Measurements from ENCODE around the gene TMED8. TPM values are rescaled to one million over a fixed set of nuclear protein-coding genes. Genes with fewer than 3 reads are reported as not detected.
"Not testable (repeated sequence)": the region's sequence is repeated elsewhere in the genome, so short reads cannot be mapped to it uniquely, and the experiment has no call there.

TMED8 gene
- polyA plus RNA-seq, 1 donor (not counting 4 experiments of a cell fraction or from before 2014, with no cell fraction given): 7.3 TPM

DNA sequence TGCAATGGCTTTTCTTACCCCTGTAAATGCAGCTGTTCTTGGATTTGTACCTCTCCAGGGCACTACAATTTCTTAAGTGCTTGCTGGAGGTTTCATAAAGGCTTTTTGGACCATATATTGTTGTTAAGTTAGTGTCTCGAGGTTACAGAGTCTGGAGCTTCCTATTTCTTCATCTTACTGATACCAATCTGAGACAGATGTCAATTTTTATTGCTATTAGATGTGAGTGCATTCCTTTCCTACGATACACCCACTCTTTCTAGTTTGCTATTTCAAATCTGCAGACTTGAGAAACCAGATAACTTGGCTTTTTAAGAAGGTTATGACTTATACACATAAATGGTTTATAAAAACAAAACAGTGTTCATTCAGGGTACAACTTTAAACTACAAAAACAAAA is 44.3 kb upstream of the TMED8 start:
- no peaks in the 10 kb centered on the region for H3K9me1 ChIP-seq (ENCODE audit: control insufficient read depth, extremely low read depth, insufficient read depth, low read length)
- no peak overlapping the region for H2AFZ ChIP-seq (ENCODE audit: control insufficient read depth, low read length)
- no peaks in the 10 kb centered on the region for H3K27me3 ChIP-seq (ENCODE audit: control insufficient read depth, extremely low read depth, insufficient read depth, low read length)
- no peaks in the 10 kb centered on the region for H3K79me2 ChIP-seq (ENCODE audit: control insufficient read depth, insufficient read depth, low read length)
- FAIRE-seq: no peak
- no peaks in the 10 kb centered on the region for H3K9me3 ChIP-seq (ENCODE audit: control insufficient read depth, low read depth, low read length)
- dilution Hi-C loops (cut with MboI; ENCODE audit: extremely low pct_ligation_motif_present, low sequenced_read_pairs): no loop called here
- no peak overlapping the region for H3K4me2 ChIP-seq (ENCODE audit: control insufficient read depth, extremely low read depth, insufficient read depth, low read depth, low read length)
- no peak overlapping the region for H3K9ac ChIP-seq (ENCODE audit: control insufficient read depth, extremely low read depth, insufficient read depth, low read length)
- no peak for TF ChIP-seq EZH2 (IDR thresholded peaks at IDR 0.05; ENCODE audit: low read length)
- TF ChIP-seq, protein P1, sequence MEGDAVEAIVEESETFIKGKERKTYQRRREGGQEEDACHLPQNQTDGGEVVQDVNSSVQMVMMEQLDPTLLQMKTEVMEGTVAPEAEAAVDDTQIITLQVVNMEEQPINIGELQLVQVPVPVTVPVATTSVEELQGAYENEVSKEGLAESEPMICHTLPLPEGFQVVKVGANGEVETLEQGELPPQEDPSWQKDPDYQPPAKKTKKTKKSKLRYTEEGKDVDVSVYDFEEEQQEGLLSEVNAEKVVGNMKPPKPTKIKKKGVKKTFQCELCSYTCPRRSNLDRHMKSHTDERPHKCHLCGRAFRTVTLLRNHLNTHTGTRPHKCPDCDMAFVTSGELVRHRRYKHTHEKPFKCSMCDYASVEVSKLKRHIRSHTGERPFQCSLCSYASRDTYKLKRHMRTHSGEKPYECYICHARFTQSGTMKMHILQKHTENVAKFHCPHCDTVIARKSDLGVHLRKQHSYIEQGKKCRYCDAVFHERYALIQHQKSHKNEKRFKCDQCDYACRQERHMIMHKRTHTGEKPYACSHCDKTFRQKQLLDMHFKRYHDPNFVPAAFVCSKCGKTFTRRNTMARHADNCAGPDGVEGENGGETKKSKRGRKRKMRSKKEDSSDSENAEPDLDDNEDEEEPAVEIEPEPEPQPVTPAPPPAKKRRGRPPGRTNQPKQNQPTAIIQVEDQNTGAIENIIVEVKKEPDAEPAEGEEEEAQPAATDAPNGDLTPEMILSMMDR (optimal IDR thresholded peaks at IDR 0.05 in 1 of 3, IDR thresholded peaks at IDR 0.05 in 1 of 3, conservative IDR thresholded peaks at IDR 0.05 in 1 of 3; ENCODE audit: extremely low read depth in 1 of 3, insufficient read depth in 2 of 3, low read length in 3 of 3): no peak
- peaks cover 0 to 7% of the 10 kb centered on the region in 2 experiments for H3K36me3 ChIP-seq (ENCODE audit: control insufficient read depth in 2 of 2, extremely low read depth in 1 of 2, insufficient read depth in 2 of 2, low read length in 2 of 2)
- no peak overlapping the region for H3K4me3 ChIP-seq (ENCODE audit: control insufficient read depth in 2 of 3, extremely low read depth in 1 of 3, insufficient read depth in 2 of 3, low read depth in 1 of 3, low read length in 3 of 3)
- H4K20me1 ChIP-seq (ENCODE audit: control insufficient read depth, extremely low read depth, insufficient read depth, low read length): no peaks in the 10 kb centered on the region
- no peaks in the 10 kb centered on the region for H3K4me1 ChIP-seq (ENCODE audit: control insufficient read depth, extremely low read depth, insufficient read depth, low read length)
- H3K27ac ChIP-seq (ENCODE audit: control insufficient read depth, insufficient read depth, low read length): no peak overlapping the region
- DNase-seq (ENCODE audit: low read depth, low spot score): no peak

DNA sequence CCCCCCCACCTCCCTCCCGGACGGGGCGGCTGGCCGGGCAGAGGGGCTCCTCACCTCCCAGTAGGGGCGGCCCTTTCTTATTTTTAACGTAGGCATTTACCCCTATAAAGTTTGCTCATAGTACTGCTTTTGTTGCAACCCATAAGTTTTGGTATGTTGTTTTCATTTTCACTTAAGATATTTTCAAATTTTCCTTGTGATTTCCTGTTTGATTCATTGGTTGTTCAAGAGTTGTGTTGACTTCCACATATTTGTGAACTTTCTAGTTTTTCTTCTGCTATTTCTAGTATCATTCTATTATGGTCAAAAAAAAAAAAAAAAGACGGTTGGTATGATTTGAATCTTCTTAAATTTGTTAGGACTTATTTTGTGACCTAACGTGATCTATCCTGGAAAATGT is 39.9 kb upstream of the TMED8 start:
- Histone ChIP-seq H2AFZ (ENCODE audit: control insufficient read depth, low read length) (no peak overlapping the region), H3K4me1 (ENCODE audit: control insufficient read depth, extremely low read depth, insufficient read depth, low read length) (no peaks in the 10 kb centered on the region), H3K4me3 (ENCODE audit: control insufficient read depth in 2 of 3, extremely low read depth in 1 of 3, insufficient read depth in 2 of 3, low read depth in 1 of 3, low read length in 3 of 3) (no peak overlapping the region), H3K36me3 (ENCODE audit: control insufficient read depth in 2 of 2, extremely low read depth in 1 of 2, insufficient read depth in 2 of 2, low read length in 2 of 2) (no peaks in the 10 kb centered on the region), H3K9me3 (ENCODE audit: control insufficient read depth, low read depth, low read length) (no peaks in the 10 kb centered on the region), H3K27ac (ENCODE audit: control insufficient read depth, insufficient read depth, low read length) (no peak overlapping the region), H3K79me2 (ENCODE audit: control insufficient read depth, insufficient read depth, low read length) (no peaks in the 10 kb centered on the region), H3K9me1 (ENCODE audit: control insufficient read depth, extremely low read depth, insufficient read depth, low read length) (no peaks in the 10 kb centered on the region), H3K9ac (ENCODE audit: control insufficient read depth, extremely low read depth, insufficient read depth, low read length) (no peak overlapping the region), H4K20me1 (ENCODE audit: control insufficient read depth, extremely low read depth, insufficient read depth, low read length) (no peaks in the 10 kb centered on the region), H3K4me2 (ENCODE audit: control insufficient read depth, extremely low read depth, insufficient read depth, low read depth, low read length) (no peak overlapping the region), H3K27me3 (ENCODE audit: control insufficient read depth, extremely low read depth, insufficient read depth, low read length) (no peaks in the 10 kb centered on the region)
- no peak for FAIRE-seq
- no peak for DNase-seq (ENCODE audit: low read depth, low spot score)
- TF ChIP-seq, protein P1 (optimal IDR thresholded peaks at IDR 0.05 in 1 of 3, IDR thresholded peaks at IDR 0.05 in 1 of 3, conservative IDR thresholded peaks at IDR 0.05 in 1 of 3; ENCODE audit: extremely low read depth in 1 of 3, insufficient read depth in 2 of 3, low read length in 3 of 3): no peak
- no peak for TF ChIP-seq EZH2 (IDR thresholded peaks at IDR 0.05; ENCODE audit: low read length)
- dilution Hi-C loops (cut with MboI; ENCODE audit: extremely low pct_ligation_motif_present, low sequenced_read_pairs): no loop called here

GRCh38 chr14:77416098-77416497 is 39.2 kb upstream of the TMED8 start:
- H3K36me3 ChIP-seq (ENCODE audit: control insufficient read depth in 2 of 2, extremely low read depth in 1 of 2, insufficient read depth in 2 of 2, low read length in 2 of 2); H3K4me1 ChIP-seq (ENCODE audit: control insufficient read depth, extremely low read depth, insufficient read depth, low read length); H3K79me2 ChIP-seq (ENCODE audit: control insufficient read depth, insufficient read depth, low read length); FAIRE-seq; H3K27me3 ChIP-seq (ENCODE audit: control insufficient read depth, extremely low read depth, insufficient read depth, low read length); DNase-seq (ENCODE audit: low read depth, low spot score); H3K9me1 ChIP-seq (ENCODE audit: control insufficient read depth, extremely low read depth, insufficient read depth, low read length); H3K9ac ChIP-seq (ENCODE audit: control insufficient read depth, extremely low read depth, insufficient read depth, low read length); dilution Hi-C loops (cut with MboI; ENCODE audit: extremely low pct_ligation_motif_present, low sequenced_read_pairs); H3K4me2 ChIP-seq (ENCODE audit: control insufficient read depth, extremely low read depth, insufficient read depth, low read depth, low read length); H4K20me1 ChIP-seq (ENCODE audit: control insufficient read depth, extremely low read depth, insufficient read depth, low read length); H3K4me3 ChIP-seq (ENCODE audit: control insufficient read depth in 2 of 3, extremely low read depth in 1 of 3, insufficient read depth in 2 of 3, low read depth in 1 of 3, low read length in 3 of 3); H3K9me3 ChIP-seq (ENCODE audit: control insufficient read depth, low read depth, low read length); H3K27ac ChIP-seq (ENCODE audit: control insufficient read depth, insufficient read depth, low read length); H2AFZ ChIP-seq (ENCODE audit: control insufficient read depth, low read length): not testable (repeated sequence)

- H3K79me2 ChIP-seq (ENCODE audit: control insufficient read depth, insufficient read depth, low read length); H3K27me3 ChIP-seq (ENCODE audit: control insufficient read depth, extremely low read depth, insufficient read depth, low read length); H3K36me3 ChIP-seq (ENCODE audit: control insufficient read depth in 2 of 2, extremely low read depth in 1 of 2, insufficient read depth in 2 of 2, low read length in 2 of 2); FAIRE-seq; H3K4me3 ChIP-seq (ENCODE audit: control insufficient read depth in 2 of 3, extremely low read depth in 1 of 3, insufficient read depth in 2 of 3, low read depth in 1 of 3, low read length in 3 of 3); H2AFZ ChIP-seq (ENCODE audit: control insufficient read depth, low read length); H3K9ac ChIP-seq (ENCODE audit: control insufficient read depth, extremely low read depth, insufficient read depth, low read length); dilution Hi-C loops (cut with MboI; ENCODE audit: extremely low pct_ligation_motif_present, low sequenced_read_pairs); H3K9me3 ChIP-seq (ENCODE audit: control insufficient read depth, low read depth, low read length); H4K20me1 ChIP-seq (ENCODE audit: control insufficient read depth, extremely low read depth, insufficient read depth, low read length); H3K4me1 ChIP-seq (ENCODE audit: control insufficient read depth, extremely low read depth, insufficient read depth, low read length); DNase-seq (ENCODE audit: low read depth, low spot score); H3K9me1 ChIP-seq (ENCODE audit: control insufficient read depth, extremely low read depth, insufficient read depth, low read length); H3K4me2 ChIP-seq (ENCODE audit: control insufficient read depth, extremely low read depth, insufficient read depth, low read depth, low read length); H3K27ac ChIP-seq (ENCODE audit: control insufficient read depth, insufficient read depth, low read length): not testable (repeated sequence)
Observed at GRCh38 chr14:77415403-77416030, 38.6 kb upstream of the TMED8 start.

Measured in keratinocyte (primary cell).